Measurements from ENCODE around the gene SRRT.

GRCh38 chr7:100893910-100894721, 19.2 kb downstream of the SRRT start:
- TF ChIP-seq CTCF (conservative IDR thresholded peaks at IDR 0.05 in 1 of 2, IDR thresholded peaks at IDR 0.05 in 1 of 2; ENCODE audit: low read depth in 1 of 2, low read length in 2 of 2), result no peak
- no peak for TF ChIP-seq EZH2 (IDR thresholded peaks at IDR 0.05; ENCODE audit: low read length, missing control alignments)

Measured in fibroblast of lung (primary cell).